ENCODE data around the gene ITPK1. TPM values are rescaled to one million over a fixed set of nuclear protein-coding genes. Genes with fewer than 3 reads are reported as not detected.

The ITPK1 gene
- total RNA-seq, 4 donors from 2014 or later, result 108 to 221 (median 138) TPM

DNA sequence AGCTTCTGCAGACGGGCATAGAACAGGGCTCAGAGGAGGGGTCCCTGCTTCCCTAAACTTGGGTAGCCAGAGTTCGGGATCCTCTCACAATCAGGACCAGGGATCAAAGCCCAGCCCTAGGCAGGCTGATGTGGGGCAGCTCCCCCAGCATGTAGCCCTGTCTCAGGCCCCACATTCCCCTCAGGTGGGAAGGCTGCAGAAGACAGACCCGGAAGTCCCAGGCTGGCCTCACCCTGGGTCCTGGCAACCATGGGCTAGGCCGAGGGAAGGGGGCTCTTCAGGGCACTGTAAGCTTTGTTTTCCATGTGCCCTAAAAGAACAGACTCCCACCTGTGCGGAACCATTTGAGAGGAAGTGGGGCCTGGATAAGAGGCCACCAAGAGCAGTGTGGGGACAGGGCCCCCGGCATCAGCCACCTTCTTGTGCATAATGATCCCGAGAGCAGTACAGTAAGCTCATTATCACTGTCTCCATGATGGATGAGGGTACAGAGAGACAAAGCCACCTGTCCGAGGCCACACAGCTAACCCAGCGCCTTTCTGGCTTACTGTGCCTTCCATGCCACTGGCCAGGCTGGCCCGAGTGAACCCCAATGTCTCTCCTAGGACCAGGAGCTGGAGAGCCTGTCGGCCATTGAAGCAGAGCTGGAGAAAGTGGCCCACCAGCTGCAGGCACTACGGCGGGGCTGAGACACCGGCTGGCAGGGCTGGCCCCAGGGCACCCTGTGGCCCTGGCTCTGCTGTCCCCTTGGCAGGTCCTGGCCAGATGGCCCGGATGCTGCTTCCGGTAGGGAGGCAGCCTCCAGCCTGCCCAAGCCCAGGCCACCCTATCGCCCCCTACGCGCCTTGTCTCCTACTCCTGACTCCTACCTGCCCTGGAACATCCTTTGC, 181.3 kb downstream of the ITPK1 start:
- Histone ChIP-seq H3K27me3 (no peaks in the 10 kb centered on the region), H3K27ac (replicated peaks in 1 of 4) (no peak overlapping the region), H3K4me3 (no peak overlapping the region), H3K9me3 (no peaks in the 10 kb centered on the region), H3K36me3 (peaks cover 18 to 48% (median 33%) of the 10 kb centered on the region in 4 donors), H3K4me1 (no peaks in the 10 kb centered on the region)
- no peak for TF ChIP-seq POLR2A (IDR thresholded peaks at IDR 0.05; ENCODE audit: low read depth)
- TF ChIP-seq POLR2AphosphoS5 (IDR thresholded peaks at IDR 0.05), result no peak
- TF ChIP-seq, protein P1, sequence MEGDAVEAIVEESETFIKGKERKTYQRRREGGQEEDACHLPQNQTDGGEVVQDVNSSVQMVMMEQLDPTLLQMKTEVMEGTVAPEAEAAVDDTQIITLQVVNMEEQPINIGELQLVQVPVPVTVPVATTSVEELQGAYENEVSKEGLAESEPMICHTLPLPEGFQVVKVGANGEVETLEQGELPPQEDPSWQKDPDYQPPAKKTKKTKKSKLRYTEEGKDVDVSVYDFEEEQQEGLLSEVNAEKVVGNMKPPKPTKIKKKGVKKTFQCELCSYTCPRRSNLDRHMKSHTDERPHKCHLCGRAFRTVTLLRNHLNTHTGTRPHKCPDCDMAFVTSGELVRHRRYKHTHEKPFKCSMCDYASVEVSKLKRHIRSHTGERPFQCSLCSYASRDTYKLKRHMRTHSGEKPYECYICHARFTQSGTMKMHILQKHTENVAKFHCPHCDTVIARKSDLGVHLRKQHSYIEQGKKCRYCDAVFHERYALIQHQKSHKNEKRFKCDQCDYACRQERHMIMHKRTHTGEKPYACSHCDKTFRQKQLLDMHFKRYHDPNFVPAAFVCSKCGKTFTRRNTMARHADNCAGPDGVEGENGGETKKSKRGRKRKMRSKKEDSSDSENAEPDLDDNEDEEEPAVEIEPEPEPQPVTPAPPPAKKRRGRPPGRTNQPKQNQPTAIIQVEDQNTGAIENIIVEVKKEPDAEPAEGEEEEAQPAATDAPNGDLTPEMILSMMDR (IDR thresholded peaks at IDR 0.05), result no peak
- TF ChIP-seq EP300 (IDR thresholded peaks at IDR 0.05), result no peak
- WGBS, result 76% methylated on average over 15 of the region's 19 CpGs
- intact Hi-C loops (cut with DNase I), result no loop called here
- DNase-seq (ENCODE audit: extremely low spot score), result no peak

DNA sequence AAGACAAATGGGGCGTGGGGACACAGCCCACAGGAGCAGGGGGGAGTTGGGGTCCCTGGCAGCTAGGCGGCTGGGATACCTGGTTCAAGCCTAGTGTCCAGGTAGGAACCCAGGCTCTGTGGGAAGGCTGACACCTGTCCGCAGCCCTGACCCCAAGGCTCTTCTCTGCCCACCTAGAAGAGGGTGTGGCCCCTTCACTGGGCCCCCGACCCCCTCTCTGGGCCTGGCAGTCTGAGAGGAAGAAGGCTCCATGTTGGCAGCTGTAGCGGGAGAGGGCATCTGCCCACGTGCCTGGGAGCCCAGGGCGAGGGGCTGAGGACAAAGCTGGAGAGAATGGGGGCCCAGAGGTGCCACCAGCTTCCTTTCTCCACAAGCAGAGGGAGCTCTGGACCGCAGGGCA, 182.2 kb downstream of the ITPK1 start:
- no peak for DNase-seq (ENCODE audit: extremely low spot score)
- H3K27ac ChIP-seq (replicated peaks in 1 of 4), result no peak overlapping the region

DNA sequence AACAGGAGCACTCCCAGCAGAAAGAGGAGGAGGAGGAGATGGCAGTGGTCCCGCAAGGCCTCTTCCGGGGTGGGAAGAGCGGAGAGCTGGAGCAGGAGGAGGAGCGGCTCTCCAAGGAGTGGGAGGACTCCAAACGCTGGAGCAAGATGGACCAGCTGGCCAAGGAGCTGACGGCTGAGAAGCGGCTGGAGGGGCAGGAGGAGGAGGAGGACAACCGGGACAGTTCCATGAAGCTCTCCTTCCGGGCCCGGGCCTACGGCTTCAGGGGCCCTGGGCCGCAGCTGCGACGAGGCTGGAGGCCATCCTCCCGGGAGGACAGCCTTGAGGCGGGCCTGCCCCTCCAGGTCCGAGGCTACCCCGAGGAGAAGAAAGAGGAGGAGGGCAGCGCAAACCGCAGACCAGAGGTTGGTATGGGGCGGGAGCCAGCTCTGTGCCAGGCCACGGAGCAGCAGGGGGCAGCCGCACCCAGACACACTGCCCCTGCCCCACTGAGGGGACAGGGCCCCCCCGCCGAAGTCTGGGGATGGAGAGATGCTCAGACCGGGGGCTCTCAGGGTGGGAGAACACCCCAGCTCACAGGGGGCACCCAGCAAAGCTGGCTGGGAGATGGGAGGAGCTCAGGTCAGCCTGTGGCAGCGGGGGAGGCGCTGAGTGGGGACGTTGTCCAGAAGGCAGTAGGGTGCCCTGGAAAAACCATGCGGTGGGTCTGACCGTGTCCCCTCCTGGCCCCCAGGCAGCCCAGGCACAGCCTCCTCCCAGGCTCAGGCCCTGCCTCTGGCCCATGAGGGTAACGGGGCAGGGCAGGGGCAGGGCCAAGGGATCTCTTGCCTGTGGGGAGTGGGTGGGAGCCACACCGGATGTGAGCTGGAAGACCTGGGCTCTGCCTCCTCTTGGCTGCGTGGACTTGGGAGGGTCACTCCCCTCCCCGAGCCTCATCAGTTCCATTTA, 183.0 kb downstream of the ITPK1 start:
- H3K4me3 ChIP-seq, result no peak overlapping the region
- H3K27ac ChIP-seq (replicated peaks in 1 of 4), result no peak overlapping the region
- WGBS, result 81% methylated on average over 19 of the region's 35 CpGs
- H3K27me3 ChIP-seq, result no peaks in the 10 kb centered on the region
- DNase-seq (ENCODE audit: extremely low spot score), result no peak
- intact Hi-C loops (cut with DNase I), result no loop called here
- no peaks in the 10 kb centered on the region for H3K4me1 ChIP-seq
- H3K36me3 ChIP-seq, result peaks cover 13 to 33% (median 22%) of the 10 kb centered on the region in 4 donors
- H3K9me3 ChIP-seq, result no peaks in the 10 kb centered on the region
- TF ChIP-seq POLR2AphosphoS5 (IDR thresholded peaks at IDR 0.05) (no peak), POLR2A (IDR thresholded peaks at IDR 0.05; ENCODE audit: low read depth) (no peak), EP300 (IDR thresholded peaks at IDR 0.05) (no peak)
- TF ChIP-seq, protein P1 (IDR thresholded peaks at IDR 0.05), result no peak

More for the DNA sequence above, 182.2 kb downstream of the ITPK1 start:
- H3K27me3 ChIP-seq, result no peaks in the 10 kb centered on the region
- peaks cover 18 to 41% (median 28%) of the 10 kb centered on the region in 4 donors for H3K36me3 ChIP-seq
- H3K9me3 ChIP-seq, result no peaks in the 10 kb centered on the region
- intact Hi-C loops (cut with DNase I), result no loop called here
- no peaks in the 10 kb centered on the region for H3K4me1 ChIP-seq
- H3K4me3 ChIP-seq, result no peak overlapping the region
- 73% methylated on average over 2 of the region's 8 CpGs for WGBS
- TF ChIP-seq POLR2A (IDR thresholded peaks at IDR 0.05; ENCODE audit: low read depth) (no peak), POLR2AphosphoS5 (IDR thresholded peaks at IDR 0.05) (no peak)

DNA sequence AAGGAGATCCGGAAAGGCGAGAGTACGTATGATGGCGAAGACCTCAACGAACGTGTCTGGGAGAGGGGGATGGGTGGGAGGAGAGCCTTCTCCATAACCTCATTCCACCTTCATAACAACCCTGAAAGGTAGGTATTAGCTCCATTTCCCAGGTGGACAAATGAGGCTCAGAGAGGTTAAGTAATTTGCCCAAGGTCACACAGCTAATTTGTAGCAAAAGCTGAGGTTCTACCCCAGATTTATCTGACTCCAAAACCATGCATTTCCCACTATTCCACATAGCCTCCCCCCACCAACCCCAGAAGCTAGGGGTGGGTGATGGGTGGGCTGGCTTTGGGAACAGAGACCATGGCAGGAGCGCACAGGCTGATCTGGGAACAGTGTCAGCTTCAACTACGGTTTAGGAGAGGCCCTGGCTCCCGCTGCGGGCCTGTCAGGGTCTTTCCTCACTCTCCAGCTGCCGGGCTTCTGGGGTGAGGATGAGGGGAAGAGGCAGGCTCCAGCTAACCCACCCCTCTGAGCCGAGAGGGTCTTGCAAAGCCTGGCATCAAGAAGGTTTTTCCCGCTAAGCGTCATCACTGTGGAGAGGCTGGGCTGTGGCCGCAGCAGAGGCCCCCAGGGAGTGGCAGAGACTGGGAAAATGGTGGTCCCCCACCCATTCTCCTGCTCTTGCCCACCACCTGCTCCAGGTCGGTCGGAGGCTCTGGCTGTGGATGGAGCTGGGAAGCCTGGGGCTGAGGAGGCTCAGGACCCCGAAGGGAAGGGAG, 183.9 kb downstream of the ITPK1 start:
- intact Hi-C loops (cut with DNase I), result no loop called here
- WGBS, result 81% methylated on average over 18 of the region's 18 CpGs
- H3K36me3 ChIP-seq, result peaks cover 10 to 24% (median 15%) of the 10 kb centered on the region in 4 donors
- no peaks in the 10 kb centered on the region for H3K27me3 ChIP-seq
- H3K27ac ChIP-seq (replicated peaks in 1 of 4), result no peak overlapping the region
- DNase-seq (ENCODE audit: extremely low spot score), result no peak
- H3K4me3 ChIP-seq, result no peak overlapping the region
- TF ChIP-seq, protein P1 (IDR thresholded peaks at IDR 0.05), result no peak
- TF ChIP-seq POLR2A (IDR thresholded peaks at IDR 0.05; ENCODE audit: low read depth) (no peak), EP300 (IDR thresholded peaks at IDR 0.05) (no peak), POLR2AphosphoS5 (IDR thresholded peaks at IDR 0.05) (no peak)
- H3K4me1 ChIP-seq, result no peaks in the 10 kb centered on the region
- no peaks in the 10 kb centered on the region for H3K9me3 ChIP-seq

All from esophagus muscularis mucosa (tissue), 4 donors.